HG03103 (cell line): ENCODE measurements around the gene XCL1.

ENCODE experiments used
- ATAC-seq: cut with Tn5 transposase; IDR thresholded peaks from one replicate; pipeline ENCODE4 v1.9.1; 2021; ENCODE audit warnings: low read depth; ENCODE audit not compliant: unreplicated experiment

The XCL1 gene

DNA sequence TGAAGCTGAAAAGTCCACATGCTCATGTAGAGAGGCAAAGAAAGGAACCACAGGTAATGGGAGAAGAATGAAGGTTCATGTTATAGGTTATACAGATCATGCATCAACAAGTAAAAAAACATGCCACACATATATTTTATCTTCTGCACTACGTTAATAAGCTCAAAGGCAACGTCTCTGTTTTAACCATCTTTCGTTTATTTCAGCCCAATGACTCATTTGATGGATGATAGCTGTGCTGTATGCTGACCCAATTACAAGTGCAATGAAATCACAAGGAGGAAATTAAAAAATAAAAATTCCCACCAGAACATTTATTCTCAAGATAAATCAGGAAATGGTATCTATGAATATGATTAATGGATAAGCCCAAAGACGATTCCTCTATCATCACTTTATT, 24.6 kb downstream of the XCL1 start:
- no peak for ATAC-seq

DNA sequence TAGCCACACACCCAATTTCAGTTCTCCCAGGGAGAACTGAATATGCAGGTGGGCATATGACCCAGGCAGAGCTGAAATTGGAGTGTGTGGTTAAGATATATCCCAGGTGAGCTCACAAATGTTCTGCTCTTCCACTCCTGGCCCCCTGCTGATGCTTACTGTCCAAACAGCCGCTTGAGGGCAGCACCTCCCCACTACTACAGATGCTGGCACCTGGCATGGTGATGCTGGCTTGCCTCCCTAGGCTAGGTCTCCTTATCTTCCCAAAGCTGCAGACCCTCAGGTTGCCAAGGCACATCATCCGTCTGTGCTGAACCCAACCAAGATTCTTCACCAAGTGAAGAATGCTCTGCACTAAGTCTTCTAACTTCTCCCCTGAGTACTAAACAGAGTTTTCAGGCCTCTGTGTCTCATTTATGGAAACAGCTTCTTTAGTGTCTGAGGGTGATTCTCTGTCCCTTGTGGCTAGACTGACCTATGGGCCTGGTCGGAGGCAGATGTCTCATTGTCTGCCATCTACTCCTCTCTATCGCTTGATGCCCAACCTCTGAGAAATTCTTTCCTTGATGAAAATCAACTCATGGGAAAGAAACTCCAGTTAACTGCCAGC, 27.2 kb downstream of the XCL1 start:
- no peak for ATAC-seq

DNA sequence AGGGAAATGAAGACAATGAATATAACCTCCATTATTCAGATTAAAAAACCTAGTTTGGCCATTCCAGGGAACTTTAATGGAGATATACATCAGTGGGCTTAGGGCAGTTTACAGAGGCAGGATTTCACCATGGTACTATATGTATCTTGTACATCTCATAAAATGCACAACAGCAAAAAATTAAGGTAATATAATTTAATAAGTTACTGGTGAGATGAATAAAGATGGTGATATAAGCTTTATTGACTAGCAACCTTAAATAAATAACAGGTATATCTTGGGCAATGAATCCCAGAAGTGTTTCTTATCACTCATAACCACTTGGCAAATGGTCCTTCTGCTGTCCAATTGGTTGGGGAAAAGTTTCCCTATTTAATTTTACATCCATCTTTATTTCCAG, 29.0 kb downstream of the XCL1 start:
- no peak for ATAC-seq

DNA sequence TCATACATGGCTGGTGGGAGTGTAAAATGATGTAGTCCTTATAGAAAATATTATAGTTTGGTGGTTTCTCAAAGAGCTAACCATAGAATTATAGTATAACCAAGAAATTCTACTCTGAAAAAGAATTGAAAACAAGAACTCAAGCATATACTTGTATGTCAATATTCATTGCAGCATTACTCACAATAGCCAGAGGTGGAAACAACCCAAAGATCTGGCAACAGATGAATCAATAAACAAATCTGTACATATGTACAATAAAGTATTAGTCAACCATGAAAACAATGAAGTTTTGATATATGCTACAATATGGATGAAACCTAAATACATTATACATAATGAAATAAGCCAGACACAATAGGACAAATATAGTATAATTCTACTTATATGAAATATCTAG, 29.7 kb downstream of the XCL1 start:
- no peak for ATAC-seq

DNA sequence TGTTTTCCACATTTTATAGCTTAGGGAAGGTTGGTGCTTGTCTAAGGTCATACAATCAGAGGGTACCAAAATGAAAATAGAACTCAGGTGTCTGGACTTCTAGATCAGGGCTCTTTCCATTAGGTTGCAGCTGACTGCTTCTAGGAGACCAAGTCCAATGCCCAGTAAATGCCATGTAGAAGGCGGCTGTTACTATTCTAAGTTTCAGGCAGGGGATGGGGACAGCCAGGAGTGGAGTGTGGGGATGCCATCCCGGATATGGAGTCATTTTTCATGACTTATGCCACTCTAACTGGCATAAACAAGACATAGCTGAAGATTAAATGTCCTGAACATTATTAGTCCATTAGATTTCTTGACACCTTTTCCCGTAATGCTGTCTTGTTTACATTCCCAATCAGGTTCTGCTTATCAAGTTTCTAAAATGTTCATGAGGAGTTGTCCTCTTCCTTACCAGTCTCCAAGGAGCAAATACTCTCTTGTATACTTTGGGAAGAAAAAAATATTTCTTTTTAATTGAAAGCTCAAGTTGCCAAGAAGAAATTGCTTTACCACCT, 31.5 kb downstream of the XCL1 start:
- no peak for ATAC-seq

DNA sequence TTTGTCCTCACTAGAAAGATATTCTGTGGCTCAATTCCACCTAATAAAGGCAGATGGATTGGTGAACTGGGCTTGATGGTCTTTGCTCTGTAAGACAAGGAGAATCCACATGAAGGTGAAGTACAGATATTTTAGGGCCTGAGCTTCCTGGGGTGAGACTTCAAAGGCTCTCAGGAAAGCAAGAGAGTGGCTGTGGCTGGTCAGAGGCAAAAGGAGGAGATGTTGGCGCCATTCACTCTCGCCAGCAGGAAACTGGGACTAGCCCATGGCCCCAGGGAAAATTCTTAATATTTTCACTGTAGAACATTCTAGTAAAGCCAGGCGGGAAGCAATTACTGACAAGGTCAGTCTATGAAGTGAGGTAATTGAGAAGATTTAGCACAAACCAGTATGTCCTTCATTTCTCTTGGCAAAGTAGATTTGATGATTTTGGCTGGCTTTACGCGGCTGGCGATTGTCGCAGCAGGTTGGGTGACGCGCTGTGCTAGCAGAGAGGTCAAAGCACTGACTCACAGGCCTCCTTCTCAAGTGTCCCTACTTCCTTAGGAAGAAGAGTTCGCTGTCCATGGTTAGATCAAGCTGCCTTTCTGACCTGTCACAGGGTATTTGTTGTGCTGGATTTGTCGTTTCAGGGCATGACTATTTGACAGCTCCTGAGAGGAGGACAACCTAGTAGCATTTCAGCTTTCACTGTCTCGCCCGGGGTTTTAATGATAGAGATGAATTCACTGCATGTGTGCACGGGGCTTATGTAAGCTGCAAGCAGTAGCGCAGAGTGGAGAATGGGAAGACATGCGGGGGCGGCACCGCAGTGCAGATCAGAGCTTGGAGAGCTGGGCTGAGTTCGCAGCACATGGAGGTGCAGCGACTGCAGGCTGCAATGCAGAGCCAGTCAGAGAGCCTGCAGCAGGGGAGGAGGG, 32.7 kb downstream of the XCL1 start:
- no peak for ATAC-seq

DNA sequence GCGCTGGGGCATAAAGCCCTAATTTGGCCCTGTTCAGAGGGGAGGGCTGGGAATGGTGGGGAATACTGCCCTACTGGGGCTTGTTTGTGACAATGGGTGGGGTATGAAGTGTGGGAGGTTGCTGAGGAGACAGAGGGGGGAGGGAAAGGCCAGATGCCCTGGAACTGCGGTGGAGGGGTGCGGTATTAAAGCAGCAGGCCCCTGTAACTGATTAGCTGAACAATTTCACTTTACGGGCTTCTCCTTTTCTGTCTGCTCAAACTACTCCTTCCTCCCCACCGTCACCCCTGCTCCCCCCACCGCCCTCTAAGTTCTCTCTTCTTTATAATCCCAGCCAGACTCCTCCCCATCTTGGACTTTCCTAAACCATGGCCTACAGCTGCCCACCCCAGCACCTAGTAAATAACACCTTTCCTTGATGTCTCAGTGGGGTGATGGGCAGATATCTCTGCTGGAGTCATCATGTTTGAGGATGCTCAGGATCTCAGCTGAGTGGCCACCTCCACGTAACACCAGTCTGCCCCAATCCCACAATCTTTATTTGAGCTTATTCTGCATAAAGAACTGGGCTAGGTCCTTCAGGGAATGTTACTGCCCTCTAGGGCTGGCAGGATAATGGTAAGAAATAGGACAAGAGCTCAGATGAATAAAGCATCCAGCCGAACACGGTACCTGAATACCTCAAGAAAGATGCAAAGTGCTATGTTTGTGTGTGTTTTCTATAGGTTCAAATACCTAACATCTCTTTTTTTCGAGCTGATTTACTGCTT, 33.5 kb downstream of the XCL1 start:
- no peak for ATAC-seq

DNA sequence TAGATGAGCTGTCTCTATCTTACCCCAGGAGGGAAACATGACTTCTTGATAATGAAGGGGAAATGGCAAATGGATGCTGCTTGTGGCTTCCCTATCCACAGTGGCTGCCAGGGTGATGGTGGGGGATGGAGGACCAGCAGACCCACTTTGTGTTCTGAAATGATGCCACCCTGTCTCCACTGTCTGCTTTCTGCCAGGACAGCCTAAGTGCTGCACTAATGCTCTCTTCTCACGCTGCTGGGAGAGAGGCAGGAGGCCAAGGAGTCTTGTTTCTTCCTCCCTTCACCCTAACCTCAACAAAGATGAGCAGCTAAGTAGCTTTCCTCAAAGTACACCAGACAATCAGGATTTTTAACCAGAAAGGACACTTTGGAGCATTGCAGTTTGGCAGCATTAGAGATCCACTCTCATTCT, 36.6 kb downstream of the XCL1 start:
- ATAC-seq: no peak

DNA sequence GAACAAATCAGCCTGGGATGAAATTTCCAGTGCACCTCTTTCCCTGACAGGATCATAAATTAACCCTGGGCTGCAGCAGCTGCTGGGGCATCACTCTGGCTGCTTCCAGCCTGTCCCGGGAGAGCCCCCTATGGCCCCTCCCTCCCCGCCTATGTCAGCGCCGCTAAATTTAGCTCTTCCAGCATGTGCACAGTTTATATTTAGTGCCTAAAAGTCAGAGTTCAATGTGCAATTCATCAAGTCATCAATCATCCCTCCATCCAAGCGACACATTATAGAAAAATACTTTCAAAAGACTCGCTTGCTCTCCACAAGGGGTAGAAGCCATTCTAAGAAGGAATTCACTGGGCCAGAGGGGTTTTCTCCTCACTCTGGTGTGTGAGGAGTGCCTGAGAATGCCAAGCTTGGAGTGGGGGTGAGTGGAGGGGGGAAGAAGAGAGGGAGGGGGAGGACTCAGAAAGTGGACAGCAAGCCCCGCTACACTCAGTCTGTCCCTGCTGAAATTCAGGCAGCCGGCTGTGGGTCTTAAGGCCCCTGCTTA, 37.4 kb downstream of the XCL1 start:
- ATAC-seq: no peak

DNA sequence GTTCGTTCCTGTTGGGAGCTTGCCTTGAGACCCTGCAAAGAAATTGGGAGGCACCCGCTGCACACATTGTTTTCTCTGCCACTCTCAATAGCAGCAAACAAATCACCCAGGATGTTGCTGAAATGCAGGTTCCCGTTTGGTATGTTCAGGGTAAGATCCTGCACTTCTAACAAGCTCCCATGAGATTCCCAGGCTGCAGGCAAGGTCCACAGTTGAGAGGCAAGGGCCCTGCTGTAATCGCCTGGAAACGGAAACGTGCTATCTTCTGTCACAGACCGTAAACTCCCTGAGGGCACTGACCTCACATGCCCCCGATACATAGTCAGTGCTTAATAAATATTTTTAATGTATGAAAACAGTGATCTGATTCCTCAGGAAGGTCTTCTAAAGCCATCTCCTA, 37.8 kb downstream of the XCL1 start:
- no peak for ATAC-seq

DNA sequence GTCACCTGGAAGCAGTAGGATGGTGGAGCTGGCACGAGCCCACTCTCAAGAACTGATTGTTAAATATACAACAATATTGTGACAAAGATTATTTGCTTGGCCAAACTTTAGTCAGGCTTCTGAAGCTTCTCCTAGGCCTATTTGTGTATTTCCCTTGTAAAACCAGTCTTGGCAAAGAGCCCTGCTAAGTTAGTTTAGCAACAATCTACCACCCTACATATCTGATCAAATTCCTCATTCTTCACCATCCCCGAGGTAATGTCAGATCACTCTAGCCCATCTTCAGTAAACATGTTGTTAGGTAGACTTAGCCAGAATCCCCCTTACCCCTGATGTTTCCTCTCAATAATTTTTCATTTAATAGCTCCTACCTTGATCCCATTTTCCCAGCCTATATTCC, 39.6 kb downstream of the XCL1 start:
- no peak for ATAC-seq

DNA sequence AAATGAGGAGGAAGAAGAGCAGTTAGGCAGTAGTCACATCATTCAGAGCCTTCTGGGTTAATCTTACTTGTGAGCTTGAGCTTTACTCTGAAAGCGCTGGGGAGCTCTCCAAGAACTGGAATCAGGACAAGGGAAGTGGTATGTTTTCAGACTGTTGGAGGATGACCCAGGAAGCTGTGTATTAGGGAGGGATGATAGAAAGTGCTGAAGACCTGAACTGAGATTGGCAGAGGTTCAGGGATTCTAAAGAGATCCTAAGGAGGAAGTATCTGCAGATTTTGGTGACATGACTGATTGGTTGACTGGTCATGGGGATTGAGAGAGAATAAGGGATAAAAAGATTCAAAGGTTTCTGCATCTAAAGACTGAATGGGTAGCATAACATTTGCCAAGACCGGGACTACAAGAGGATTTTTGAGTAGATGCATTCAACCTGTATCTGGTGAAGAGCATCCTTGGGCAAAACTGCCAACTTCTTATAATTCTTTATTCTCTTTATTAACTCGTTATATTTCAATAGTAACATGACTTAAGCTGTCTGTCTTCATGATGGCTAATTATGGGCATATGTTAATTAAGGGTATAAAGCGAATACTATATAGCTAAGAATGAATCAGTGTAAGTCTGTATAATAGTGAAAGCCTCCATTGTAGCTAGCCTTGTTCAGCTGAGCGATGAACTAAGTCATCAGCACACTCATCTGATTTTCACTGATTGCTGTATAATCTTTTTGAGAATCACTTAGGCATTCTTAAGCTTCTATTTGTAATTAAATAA, 41.8 kb downstream of the XCL1 start:
- ATAC-seq: no peak

DNA sequence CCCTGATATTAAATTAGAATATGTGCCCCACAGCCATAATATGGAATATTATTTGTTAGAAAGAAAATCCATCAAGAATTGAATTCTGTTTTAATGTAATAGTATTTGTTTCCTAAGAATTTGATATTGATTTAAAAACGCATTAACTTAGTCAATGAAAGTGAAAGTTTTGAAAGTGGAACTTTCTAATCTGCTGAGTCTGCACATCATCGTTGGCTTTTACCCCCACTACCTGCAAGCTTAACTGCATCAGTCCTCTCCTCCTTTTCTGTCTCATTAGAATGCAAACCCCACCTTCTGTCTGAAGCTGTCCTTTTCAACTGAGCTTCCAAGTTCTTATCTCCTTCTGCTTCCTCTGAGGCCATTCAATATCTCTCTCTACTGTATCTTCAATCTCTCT, 42.5 kb downstream of the XCL1 start:
- ATAC-seq: no peak

DNA sequence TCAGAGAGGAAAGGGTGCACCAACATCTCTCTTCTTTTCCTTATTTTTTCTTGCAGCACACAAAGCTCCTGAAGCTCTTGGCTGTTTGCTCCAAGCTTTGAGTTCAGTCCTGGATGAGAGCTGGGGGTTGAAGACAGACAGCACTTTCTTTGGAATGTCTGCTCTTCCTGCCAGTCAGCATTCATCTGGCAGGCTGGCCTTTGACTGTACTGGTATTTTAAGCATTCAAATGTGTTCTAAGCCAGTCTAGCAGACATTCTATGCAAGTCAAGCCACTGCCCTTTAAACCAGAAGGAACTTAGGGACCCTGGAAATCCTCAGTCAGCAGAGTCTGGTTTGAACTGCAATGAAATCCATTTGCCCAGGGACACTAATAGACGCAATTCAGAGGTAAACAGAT, 45.0 kb downstream of the XCL1 start:
- ATAC-seq: no peak

DNA sequence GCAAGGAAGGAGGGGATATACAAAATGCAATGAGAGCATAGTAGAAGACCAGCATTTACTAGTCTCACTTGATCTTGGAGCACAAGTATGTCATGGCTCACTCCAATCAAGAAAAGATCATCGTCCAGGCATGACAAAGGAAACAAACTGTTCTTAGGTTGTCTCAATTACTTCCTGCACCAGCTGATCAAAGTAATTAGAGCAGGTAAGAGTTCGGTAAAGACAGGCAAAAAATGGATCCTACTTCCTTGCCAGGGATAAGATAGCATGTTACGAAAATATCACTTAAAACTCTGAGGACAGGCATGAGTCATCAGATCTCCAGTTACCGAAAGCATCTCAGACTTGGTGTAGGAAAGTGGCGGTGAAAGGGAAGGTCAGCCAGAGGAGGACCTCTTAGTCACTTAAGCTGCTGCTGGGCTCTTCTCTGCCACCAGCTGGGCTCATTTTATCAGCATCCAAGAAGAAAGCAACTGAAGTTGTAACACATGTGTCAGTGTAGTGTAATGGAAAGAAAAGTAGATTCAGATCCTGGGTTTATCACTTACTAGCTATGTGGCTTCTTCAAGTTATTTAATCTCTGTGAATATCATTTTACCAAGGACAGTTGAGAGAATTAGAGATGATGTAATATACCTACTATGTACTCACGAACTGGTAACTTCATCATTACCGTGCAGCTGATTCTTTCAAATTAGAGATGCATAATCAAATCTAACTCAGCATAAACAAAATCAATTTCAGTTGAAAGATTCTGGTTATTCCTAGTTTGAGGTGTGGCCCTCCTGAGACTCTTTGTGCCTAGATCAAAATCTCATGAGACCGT, 46.8 kb downstream of the XCL1 start:
- ATAC-seq: no peak

DNA sequence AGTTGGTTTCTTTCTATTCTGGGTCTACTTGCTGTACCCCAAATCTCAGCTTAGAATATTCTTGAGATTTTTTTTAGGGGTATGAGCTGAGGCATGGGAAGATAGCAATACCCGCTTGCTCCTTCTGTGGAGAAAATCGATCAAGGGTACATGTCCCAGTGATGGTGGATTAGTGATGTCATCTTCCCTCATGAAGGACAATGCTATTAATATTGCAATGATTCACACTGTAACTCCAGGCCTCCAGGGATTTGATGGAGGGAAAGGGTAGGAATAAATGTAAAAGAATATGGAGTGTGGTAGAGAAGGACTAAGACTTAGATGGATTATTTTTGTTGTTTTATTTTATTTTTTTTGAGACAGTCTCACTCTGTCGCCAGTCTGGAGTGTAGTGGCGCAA, 47.4 kb downstream of the XCL1 start:
- no peak for ATAC-seq

DNA sequence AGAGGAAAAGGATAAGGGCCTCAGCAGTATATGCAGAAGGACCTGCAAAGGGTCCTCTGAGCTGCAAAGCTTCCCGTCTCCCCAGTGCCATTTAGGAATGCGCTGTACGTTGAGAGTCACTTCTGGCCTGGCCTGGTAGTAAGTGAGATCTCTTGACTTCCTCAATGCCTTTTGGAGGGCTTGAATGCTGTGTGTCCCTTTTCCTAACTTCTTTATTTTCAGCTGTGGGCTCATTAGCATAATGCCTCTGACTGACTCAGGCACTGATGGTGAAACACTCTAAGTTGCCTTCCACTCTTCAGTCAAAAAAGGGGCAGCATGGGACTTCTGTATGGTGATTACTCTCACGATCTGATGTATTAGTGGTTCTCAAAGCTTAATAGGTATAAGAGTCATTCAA, 49.9 kb downstream of the XCL1 start:
- ATAC-seq: no peak

DNA sequence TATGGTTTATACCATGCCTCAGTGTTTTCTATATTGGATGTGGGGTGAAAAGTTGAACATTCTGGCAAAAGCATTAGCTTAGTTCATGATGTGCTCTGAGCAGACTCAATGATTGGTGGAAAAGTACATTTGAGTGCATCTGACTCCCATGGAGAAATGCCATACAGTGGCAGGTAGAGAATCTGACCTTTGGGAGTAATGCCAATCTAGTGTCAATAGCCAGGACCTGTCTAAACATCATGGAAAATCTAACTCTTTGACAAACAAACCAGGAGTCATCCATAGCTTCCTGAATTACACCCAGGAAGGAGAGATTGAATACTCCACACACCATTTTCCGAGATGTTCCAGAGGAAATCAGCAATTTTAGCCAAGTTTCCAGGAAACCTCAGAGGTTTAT, 51.0 kb downstream of the XCL1 start:
- ATAC-seq: no peak

DNA sequence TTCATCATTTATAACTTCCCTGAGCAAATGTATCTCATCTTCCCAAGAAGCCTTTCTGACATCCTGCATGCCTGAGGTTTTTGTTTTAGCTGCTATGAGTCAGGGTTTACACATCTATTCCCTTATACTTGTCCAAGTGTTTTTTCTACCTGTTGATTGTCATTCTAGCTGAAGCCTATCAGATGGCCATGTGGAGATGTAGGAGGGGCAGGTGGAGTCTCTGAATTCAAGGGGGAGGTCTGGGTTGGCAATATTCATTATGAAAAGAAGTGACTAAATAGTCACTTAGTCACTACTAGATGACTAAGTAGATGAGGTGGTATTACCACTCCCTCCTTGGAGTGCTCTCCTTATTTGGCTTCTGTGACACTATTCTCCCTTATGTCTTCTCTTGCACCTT, 52.4 kb downstream of the XCL1 start:
- ATAC-seq: no peak
